OCI-M2 (cell line): ENCODE results near the gene MEGF9.
"Not testable (repeated sequence)": the region's sequence is repeated elsewhere in the genome, so short reads cannot be mapped to it uniquely, and the experiment has no call there.

Experiments used
- DNase-seq: peaks from one replicate; lab custom pipeline; 2025; ENCODE audit not compliant: unreplicated experiment; lab: John Stamatoyannopoulos, UW

MEGF9 gene

GRCh38 chr9:120714088-120714845 lies at the start of gene MEGF9:
Gene MEGF9 (minus strand): TSS chr9:120714470. CDS start chr9:120714358, 112 bp downstream.
- peak; percentile 81 for DNase-seq

DNA sequence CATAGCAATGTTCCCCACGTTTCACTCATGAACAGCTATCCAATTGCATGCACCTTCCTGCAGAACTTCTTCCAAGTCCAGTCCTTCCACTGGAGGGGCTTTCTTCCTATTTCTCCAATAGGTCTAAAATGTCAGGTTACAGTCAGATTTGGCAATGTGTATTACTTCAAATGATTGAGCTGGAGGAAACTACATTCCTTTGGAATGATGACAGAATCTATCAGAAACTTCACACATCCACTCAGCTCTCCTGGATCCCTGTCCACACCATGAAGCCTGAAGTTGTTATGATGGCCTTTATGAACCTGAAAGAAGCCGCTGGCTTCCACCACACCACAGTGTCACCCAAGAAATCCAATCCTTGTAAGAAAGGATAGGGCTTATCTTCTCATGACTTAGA lies 46.7 kb upstream of the MEGF9 start:
- no peak for DNase-seq

- DNase-seq: no peak
Observed at GRCh38 chr9:120759755-120760400, 45.6 kb upstream of the MEGF9 start.

DNA sequence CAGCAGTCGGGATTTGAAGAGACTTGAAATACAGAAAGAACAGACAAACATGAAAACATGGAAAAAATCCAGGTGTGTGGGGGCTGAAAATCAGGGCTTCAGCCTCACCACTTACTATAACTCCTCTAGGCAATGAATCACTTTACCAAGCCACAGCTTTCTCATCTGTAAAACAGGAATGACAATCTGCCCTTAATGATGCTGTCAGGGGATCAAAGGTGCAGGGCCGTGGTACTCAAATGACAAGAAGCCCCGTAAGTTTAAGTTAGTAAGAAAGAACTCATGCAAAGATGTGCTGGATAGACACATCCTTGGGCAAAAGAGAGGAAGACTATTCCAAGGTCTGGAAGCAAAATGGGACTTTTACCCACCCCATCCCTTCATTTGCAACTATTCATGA lies 44.3 kb upstream of the MEGF9 start:
- DNase-seq: no peak

DNA sequence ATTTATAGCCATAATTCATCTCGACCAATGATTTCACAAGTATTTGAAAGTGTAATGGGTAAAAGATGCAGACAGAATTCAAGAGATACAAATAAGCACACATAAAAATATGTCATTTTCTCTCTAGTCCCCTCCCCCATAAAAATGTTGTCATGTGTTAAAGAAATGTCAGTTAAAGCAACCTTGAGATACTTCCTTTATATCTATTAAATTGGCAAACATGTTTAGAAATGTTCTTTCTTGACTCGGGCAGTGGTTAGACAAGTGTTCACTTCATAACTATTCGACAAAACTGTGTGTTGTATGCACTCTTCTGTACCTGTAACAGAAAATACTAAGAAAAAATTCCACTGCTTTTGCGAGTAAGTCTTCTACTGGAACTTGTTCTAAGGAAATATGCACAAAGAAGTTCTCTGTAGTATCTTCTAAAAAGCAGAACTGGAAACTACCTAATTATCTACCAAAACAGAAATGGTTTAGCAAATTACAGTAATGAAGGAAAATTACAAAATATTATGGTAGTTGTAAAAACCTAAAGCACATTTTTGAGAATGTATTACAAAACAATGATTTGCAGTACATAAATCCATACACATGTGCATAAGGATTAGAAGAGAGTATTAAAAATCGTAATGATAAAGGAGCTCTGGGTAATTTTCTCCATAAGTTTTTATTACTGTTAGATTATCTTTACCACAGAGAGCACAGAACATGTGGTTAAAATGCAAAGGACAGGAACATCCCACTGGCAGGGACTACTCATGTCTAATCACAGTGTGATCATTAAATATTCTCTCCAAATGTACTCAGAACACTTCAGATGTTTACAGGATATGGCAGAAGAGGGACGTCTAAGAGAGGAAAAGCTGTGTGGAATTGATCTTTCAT lies 43.0 kb upstream of the MEGF9 start:
- DNase-seq: no peak

DNA sequence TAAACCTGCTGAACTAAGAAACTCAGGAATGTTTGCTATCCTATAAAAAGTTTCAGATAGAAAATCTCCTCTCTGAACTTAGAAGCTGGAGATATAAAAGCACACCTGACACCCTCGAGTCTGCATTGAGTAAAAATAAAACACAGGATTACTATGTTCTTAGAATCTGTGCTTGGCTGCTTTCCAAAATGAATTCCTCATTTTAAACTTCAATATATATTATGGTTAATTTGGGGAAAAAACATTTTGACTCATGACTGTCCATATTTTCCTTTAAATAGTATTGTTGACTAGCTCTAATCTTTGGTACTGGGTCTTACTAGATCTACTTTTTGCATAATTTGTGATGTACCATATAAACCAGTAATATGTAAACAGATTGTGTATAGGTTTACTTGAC lies 42.3 kb upstream of the MEGF9 start:
- DNase-seq: no peak

DNA sequence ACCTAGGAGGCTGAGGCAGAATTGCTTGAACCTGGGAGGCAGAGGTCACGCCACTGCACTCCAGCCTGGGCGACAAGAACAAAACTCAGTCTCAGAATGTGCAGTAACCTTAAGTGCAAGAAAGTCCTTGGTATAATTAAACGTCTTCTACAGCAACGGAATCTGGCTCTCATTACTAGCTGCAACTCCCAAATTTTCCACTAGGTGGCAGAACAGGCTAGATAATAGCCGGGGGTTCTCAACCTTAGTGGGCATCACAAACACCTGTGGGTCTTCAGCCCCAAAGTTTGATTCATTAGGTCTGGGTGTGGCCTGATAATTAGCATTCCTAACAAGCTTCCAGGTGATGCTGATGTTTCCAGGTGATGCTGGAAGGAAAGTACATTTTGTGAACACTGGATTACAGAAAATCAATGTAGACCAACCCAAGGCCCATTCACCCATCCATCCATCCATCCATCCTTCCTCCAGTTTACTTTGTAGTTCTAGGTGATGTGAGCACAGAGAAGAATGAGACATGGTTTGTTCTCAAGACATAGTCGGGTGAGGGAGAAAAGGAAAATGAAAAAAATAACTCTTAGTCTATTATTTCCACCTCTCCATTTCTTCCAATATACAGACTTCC lies 41.7 kb upstream of the MEGF9 start:
- DNase-seq: peak; percentile 18

- DNase-seq: no peak
Observed at GRCh38 chr9:120755044-120755443, 40.8 kb upstream of the MEGF9 start.

DNA sequence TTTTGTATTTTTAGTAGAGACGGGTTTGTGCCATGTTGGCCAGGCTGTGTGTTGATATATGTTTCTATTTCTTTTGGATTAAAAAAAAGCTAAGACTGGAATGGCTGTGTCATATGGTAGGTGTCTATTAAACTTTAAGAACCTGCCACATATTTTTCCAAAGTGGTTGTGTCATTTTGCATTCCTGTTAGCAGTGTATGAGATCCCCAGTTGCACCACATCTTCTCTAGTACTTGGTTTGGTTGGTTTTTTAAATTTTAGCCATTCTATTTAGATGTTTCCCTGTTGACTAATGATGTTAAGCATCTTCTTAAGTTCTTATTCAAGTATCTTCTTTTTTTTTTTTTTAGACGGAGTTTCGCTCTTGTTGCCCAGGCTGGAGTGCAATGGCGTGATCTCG lies 36.2 kb upstream of the MEGF9 start:
- no peak for DNase-seq

DNA sequence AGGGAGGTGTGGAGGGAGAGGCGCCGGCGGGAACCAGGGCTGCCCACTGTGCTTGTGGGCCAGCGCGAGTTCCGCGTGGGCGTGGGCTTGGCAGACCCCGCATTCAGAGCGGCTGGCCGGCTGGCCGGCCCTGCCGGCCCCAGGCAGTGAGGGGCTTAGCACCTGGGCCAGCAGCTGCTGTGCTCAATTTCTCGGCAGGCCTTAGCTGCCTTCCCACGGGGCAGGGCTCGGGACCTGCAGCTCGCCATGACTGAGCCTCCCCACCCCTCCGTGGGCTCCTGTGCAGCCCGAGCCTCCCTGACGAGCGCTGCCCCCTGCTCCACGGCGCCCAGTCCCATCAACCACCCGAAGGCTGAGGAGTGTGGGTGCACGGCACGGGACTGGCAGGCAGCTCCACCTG lies 32.1 kb upstream of the MEGF9 start:
- not testable (repeated sequence) for DNase-seq

DNA sequence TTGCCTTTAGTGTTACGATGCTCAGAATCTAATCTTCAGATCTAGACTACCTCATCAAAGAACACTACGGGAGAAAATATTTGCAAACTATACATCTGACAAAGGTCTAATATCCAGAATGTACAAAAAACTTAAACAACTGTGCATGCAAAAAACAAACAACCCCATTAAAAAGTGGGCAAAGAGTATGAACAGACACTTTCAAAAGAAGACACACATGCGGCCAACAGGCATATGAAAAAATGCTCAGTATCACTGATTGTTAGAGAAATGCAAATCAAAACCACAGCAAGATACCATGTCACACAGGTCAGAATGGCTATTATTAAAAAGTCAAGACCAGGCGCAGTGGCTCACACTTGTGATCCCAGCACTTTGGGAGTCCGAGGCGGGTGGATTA lies 31.0 kb upstream of the MEGF9 start:
- no peak for DNase-seq

- DNase-seq: no peak
Observed at GRCh38 chr9:120742951-120743416, 28.7 kb upstream of the MEGF9 start.

DNA sequence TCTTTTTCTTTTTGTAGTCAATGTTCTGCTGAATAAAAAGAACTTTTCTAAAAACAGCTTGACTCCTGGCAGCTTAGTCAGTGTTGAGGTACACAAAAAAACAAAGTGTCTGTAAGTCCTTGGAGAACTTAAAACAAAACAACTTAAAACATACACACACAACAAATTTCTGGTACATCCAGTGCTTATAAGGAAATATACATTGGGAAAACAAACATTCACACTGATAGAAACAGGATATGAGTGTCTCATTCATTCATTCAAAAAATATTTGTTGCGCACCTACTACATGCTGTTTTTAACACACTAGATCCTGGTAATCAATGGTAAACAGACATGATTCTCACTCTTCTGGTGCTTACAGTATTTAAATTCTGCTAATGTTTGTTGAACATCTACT lies 27.4 kb upstream of the MEGF9 start:
- no peak for DNase-seq

- no peak for DNase-seq
Observed at GRCh38 chr9:120741191-120741590, 26.9 kb upstream of the MEGF9 start.

DNA sequence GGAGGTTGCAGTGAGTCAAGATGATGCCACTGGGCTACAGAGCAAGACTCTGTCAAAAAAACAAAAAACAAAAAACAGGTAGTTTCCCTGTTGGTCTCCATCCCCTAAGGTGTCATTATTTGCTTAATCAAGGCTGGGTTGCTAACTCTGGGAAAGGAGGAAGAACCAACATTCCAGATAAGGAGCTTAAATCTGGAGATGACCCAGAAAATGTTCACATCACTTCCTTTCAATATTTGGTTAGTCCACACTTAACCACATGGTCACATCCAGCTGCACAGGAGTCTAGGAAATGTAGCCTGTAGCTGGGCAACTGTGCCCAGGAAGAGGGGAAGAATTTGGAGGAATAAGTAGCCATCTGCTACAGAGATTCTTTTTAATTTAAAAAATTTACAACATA lies 25.9 kb upstream of the MEGF9 start:
- no peak for DNase-seq

DNA sequence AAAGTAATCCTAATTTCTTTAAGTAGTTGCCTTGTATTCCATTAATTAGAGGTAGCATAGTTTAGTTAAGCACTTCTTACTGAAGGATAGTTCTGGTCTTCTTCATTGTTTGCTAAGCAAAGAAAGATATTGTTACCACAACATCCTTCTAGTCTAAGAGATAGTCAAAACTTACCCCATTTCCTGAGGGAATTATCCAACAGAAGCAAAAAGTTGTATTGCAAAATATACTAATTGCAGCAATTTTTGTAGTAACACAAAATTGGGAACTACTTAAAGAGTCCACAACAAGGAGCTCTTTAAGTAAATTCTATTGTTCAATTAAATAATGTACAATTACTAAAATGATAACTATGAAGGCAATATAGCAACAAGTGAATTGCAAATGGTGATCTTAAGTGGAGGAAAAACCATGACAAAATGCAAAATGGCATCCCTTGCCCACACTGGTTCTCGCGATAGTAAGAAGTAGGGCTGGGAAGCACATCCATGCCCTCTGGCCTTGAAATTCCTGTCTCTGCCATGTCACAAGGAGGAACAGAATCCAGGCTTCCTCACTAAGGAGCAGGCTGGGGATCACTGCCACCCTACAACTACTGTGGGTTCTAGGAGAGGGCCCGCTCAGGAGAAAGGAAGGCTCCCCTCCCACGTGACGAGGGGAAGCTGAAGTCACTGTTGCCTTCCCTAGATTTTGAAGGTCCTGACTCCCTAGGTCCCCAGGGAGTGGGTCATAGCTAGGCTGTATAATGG lies 23.3 kb upstream of the MEGF9 start:
- no peak for DNase-seq

DNA sequence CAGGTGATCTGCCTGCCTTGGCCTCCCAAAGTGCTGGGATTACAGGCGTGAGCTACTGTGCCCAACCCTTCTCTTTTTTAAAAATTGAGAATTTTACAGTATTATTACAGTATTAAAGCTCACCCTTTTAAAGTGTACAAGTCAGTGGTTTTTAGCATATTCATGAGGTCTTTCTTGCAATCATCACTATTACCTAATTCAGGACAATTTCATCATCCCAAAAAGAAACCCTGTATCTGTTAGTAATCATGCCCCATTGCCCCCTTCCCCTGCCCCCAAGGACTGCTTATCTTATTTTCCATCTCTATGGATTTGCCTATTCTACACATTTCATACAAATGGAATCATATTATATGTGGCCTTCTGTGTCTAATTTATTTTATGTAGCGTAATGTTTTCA lies 22.6 kb upstream of the MEGF9 start:
- DNase-seq: no peak

- DNase-seq: no peak
Observed at GRCh38 chr9:120735415-120736126, 21.3 kb upstream of the MEGF9 start.

DNA sequence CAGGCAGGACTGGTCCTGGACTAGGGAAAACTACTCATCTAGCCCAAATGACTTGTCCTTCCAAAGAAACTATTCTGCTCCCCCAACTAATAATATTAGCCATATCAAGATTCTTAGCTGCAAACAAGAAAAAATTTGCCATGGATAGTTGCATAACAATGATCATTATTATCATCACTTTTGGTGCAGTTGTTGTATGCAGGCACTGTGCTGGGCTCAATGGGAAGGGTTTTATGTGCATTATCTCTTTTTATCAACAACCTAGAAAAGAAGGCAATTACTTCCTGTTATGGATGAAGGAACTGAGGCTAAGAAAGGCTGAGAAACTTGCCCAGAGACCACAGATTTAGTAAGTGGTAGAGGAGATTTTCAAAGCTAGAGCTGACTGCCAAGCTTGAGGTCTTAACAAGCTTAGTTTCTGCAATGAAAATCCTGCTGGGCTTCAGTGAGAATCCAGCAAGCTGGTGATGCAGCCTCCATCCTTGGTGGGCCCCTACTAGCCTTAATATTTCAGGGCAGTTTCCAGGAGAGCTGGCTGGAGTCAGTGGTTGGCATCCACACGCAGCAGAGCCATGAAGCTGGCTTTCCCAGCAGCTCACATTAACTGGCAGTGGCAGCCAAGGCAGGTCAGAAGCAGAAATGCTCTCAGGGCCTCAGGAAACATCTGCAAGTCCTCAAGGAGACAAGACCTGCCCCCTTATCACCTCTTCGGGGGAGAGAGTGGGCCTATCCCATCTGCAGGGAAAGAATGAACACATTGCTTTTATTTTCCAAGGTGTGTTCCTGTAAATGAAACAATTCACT lies 20.5 kb upstream of the MEGF9 start:
- DNase-seq: no peak
